Esophagus squamous epithelium (tissue), 5 donors: ENCODE measurements around the gene NIM1K. TPM values are rescaled to one million over a fixed set of nuclear protein-coding genes. Genes with fewer than 3 reads are reported as not detected.

Experiments
- DNase-seq: peaks from one replicate; lab custom pipeline; 2025; lab: John Stamatoyannopoulos, UW
- H3K27ac ChIP-seq, 4 donors: fragments of 200-600 bp; sonication (generic); one replicate each; pipeline ENCODE4 v1.5.1; 2016 to 2019; ENCODE audit warnings: mild to moderate bottlenecking in 1 of 4
- H3K27me3 ChIP-seq, 4 donors: fragments of 200-600 bp; sonication (generic); 1 replicate in 3 of 4; 2 replicates in 1 of 4; pipeline versions ENCODE4 v1.5.1 to v1.6.0; 2017 to 2021; ENCODE audit warnings: antibody characterized with exemption in 1 of 4
- H3K36me3 ChIP-seq, 3 donors: fragments of 200-600 bp; sonication (generic); one replicate each; pipeline ENCODE4 v1.5.1; 2016 to 2019
- H3K4me1 ChIP-seq, 3 donors: fragments of 200-600 bp; sonication (generic); one replicate each; pipeline ENCODE4 v1.5.1; 2017 to 2019
- H3K4me3 ChIP-seq, 4 donors: fragments of 200-600 bp; sonication (generic); 1 replicate in 3 of 4; 2 replicates in 1 of 4; pipeline ENCODE4 v1.5.1; 2016 to 2019; ENCODE audit warnings: mild to moderate bottlenecking in 2 of 4, moderate library complexity in 1 of 4
- H3K9me3 ChIP-seq, 3 donors: fragments of 200-600 bp; sonication (generic); one replicate each; pipeline ENCODE4 v1.5.1; 2016 to 2019
- POLR2A ChIP-seq, 4 donors: fragments of 450-650 bp; IDR thresholded peaks; one replicate each; pipeline ENCODE4 v1.6.1; 2017; ENCODE audit warnings: antibody characterized with exemption in 4 of 4, mild to moderate bottlenecking in 4 of 4, moderate library complexity in 3 of 4
- WGBS, 2 donors: methylation state at CpG; one replicate each; pipeline ENCODE4 v1.1.5; 2018; 5-methylcytosine and 5-hydroxymethylcytosine counted together
- intact Hi-C: fragments of 100-400 bp; cut with DNase I; formaldehyde crosslinking; loops from one replicate; pipeline ENCODE4 v1.15.0; 2022
- total RNA-seq, 4 donors: library from RNA; depleted of rRNA; stranded (reverse); fragments of >200 nt; gene quantifications; one replicate each; pipeline ENCODE4 v1.1.0, GENCODE V29; 2016
- TF ChIP-seq, protein P1 (sequence below), 6 experiments: fragments of 450-650 bp in 4 of 6; fragments of 200-600 bp in 2 of 6; sonication (generic) in 2 of 6; IDR thresholded peaks; one replicate each; pipeline ENCODE4 v1.5.1; 2016 to 2019; ENCODE audit warnings: antibody characterized with exemption in 6 of 6, mild to moderate bottlenecking in 4 of 6, moderate library complexity in 4 of 6
- donor health status: DM: yes; HTN: yes; CAD: no.

The NIM1K gene
- total RNA-seq, 4 donors from 2014 or later, result 0.38 TPM; not detected in 2

DNA sequence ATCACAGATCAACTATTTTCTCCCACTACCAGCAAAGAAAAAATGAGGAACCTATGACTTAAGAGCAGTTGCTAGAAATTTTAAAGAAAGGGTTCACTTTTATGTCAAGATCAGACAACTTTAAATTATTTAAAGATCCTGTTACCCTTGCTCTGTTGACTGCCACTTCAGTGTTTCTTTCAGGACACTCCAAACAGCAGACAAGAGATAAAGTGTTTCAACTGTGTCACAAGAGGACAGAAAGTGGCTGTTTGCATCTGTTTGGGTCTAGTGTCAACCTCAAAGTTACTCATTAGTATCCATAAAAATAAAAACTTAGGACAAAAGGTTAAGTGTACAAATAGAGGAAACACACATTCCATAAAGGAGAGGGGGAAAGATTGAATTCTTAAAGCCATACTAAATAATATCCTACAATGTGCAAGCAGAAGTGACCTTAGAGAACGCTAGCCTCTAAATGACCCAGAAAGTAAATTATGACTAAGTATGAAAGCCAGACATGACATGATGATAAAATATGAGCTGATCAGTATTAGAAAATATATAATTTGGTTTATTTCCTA, 96.3 kb downstream of the NIM1K start:
- WGBS, 2 donors, result 78 to 85% methylated on average over 1 of the region's 1 CpG
- no peaks in the 10 kb centered on the region for H3K27me3 ChIP-seq
- no peak for DNase-seq

GRCh38 chr5:43290726-43291125, 98.7 kb downstream of the NIM1K start:
- H3K27ac ChIP-seq, result no peak overlapping the region
- WGBS, 2 donors, result 61 to 73% methylated on average over 2 of the region's 2 CpGs
- H3K27me3 ChIP-seq, result no peaks in the 10 kb centered on the region
- H3K9me3 ChIP-seq, result no peaks in the 10 kb centered on the region
- TF ChIP-seq, protein P1, sequence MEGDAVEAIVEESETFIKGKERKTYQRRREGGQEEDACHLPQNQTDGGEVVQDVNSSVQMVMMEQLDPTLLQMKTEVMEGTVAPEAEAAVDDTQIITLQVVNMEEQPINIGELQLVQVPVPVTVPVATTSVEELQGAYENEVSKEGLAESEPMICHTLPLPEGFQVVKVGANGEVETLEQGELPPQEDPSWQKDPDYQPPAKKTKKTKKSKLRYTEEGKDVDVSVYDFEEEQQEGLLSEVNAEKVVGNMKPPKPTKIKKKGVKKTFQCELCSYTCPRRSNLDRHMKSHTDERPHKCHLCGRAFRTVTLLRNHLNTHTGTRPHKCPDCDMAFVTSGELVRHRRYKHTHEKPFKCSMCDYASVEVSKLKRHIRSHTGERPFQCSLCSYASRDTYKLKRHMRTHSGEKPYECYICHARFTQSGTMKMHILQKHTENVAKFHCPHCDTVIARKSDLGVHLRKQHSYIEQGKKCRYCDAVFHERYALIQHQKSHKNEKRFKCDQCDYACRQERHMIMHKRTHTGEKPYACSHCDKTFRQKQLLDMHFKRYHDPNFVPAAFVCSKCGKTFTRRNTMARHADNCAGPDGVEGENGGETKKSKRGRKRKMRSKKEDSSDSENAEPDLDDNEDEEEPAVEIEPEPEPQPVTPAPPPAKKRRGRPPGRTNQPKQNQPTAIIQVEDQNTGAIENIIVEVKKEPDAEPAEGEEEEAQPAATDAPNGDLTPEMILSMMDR (IDR thresholded peaks at IDR 0.05), result no peak
- no peak for TF ChIP-seq POLR2A (IDR thresholded peaks at IDR 0.05)
- no peak for DNase-seq
- H3K4me1 ChIP-seq, result no peaks in the 10 kb centered on the region
- H3K4me3 ChIP-seq, result no peak overlapping the region
- intact Hi-C loops, result no loop called here
- peaks cover 12 to 100% (median 13%) of the 10 kb centered on the region in 3 donors for H3K36me3 ChIP-seq

More for the DNA sequence above, 96.3 kb downstream of the NIM1K start:
- intact Hi-C loops, result no loop called here
- no peak overlapping the region for H3K27ac ChIP-seq
- peaks cover 12 to 77% (median 13%) of the 10 kb centered on the region in 3 donors for H3K36me3 ChIP-seq
- no peaks in the 10 kb centered on the region for H3K4me1 ChIP-seq
- H3K9me3 ChIP-seq, result no peaks in the 10 kb centered on the region
- no peak overlapping the region for H3K4me3 ChIP-seq
- TF ChIP-seq, protein P1 (IDR thresholded peaks at IDR 0.05), result no peak
- TF ChIP-seq POLR2A (IDR thresholded peaks at IDR 0.05), result no peak

DNA sequence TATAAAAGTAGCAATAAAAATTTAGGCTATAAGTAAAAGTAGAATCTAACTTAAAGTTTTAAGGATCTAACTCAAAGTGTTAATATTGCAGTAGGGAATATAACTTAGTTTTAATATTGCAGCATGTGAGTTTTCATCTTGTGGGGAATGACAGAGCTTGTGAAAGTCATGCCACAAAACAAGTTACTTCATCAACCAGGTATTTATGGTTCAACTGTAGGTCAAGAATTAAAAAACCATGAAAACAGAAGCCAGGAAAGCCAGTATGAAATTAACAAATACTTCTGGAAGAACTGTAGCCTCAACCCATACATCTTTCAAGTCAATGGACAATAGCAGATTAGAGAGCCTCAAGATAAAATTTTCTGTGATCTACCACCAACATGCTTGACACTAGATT, 102.2 kb downstream of the NIM1K start:
- H3K4me1 ChIP-seq, result no peaks in the 10 kb centered on the region
- H3K36me3 ChIP-seq, result peaks cover 18 to 100% (median 19%) of the 10 kb centered on the region in 3 donors
- TF ChIP-seq, protein P1 (IDR thresholded peaks at IDR 0.05), result no peak
- TF ChIP-seq POLR2A (IDR thresholded peaks at IDR 0.05), result no peak
- H3K27ac ChIP-seq, result no peak overlapping the region
- no peaks in the 10 kb centered on the region for H3K9me3 ChIP-seq
- no peaks in the 10 kb centered on the region for H3K27me3 ChIP-seq
- no peak for DNase-seq
- intact Hi-C loops, result no loop called here
- H3K4me3 ChIP-seq, result no peak overlapping the region

- H3K36me3 ChIP-seq, result peaks cover 18 to 100% (median 19%) of the 10 kb centered on the region in 3 donors
- H3K27me3 ChIP-seq, result no peaks in the 10 kb centered on the region
- no peaks in the 10 kb centered on the region for H3K9me3 ChIP-seq
- no peak overlapping the region for H3K27ac ChIP-seq
- H3K4me1 ChIP-seq, result peaks cover 0 to 5% (median 0%) of the 10 kb centered on the region in 3 donors
- no peak overlapping the region for H3K4me3 ChIP-seq
- 75 to 84% methylated on average over 2 of the region's 2 CpGs for WGBS, 2 donors
- intact Hi-C loops, result no loop called here
- no peak for DNase-seq
- no peak for TF ChIP-seq POLR2A (IDR thresholded peaks at IDR 0.05)
- TF ChIP-seq, protein P1 (IDR thresholded peaks at IDR 0.05), result no peak
These were observed 103.2 kb downstream of the NIM1K start for GRCh38 chr5:43295202-43295601.

DNA sequence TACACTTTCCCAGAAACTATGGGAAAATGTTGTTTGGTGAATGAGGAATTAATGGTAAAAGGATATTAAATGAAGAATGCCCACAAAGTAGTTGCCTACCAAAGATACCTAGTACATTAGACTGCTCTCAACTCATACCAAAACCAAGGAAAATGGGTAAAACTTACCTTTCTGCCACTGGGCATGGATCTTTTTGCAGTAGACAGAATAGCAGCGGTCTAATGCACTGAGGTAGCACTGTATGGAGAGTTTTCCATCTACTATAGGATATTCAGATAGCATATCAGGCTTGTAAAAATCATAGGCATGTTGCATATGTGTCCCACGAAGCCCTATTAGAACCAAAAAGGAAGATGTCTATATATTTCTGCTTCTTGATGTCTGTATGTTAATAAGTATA, 104.8 kb downstream of the NIM1K start:
- Histone ChIP-seq H3K36me3 (peaks cover 13 to 94% (median 19%) of the 10 kb centered on the region in 3 donors), H3K4me1 (peaks cover 0 to 9% (median 0%) of the 10 kb centered on the region in 3 donors), H3K4me3 (no peak overlapping the region), H3K27ac (no peak overlapping the region), H3K9me3 (no peaks in the 10 kb centered on the region), H3K27me3 (no peaks in the 10 kb centered on the region)
- no peak for DNase-seq
- TF ChIP-seq, protein P1 (IDR thresholded peaks at IDR 0.05), result no peak
- TF ChIP-seq POLR2A (IDR thresholded peaks at IDR 0.05), result no peak
- intact Hi-C loops, result no loop called here
- 93 to 100% methylated on average over 2 of the region's 2 CpGs for WGBS, 2 donors
